GM23338 (cell line): Measurements from ENCODE around the gene PLEKHA8. TPM values are rescaled to one million over a fixed set of nuclear protein-coding genes. Genes with fewer than 3 reads are reported as not detected.

Source experiments
- ATAC-seq: fragments of 200-7000 bp; cut with Tn5 transposase; 3 replicates; pipeline ENCODE4 v1.9.1; 2020
- DNase-seq: peaks from one replicate; pipeline ENCODE4 v3.0.0-alpha.2; 2015; ENCODE audit warnings: low spot score
- H2AFZ ChIP-seq: fragments of 200-600 bp; sonication (generic); 2 replicates; pipeline ENCODE4 v1.8.0; 2016; ENCODE audit warnings: antibody characterized with exemption, mild to moderate bottlenecking, moderate library complexity
- H3F3A ChIP-seq: fragments of 200-600 bp; sonication (generic); replicated peaks from 2 replicates; pipeline ENCODE4 v1.8.0; 2017; ENCODE audit warnings: antibody characterized with exemption, mixed run types, low read depth
- H3K27ac ChIP-seq: fragments of 200-600 bp; sonication (generic); 2 replicates; pipeline ENCODE4 v1.6.1; 2016; ENCODE audit warnings: low read depth
- H3K27me3 ChIP-seq: fragments of 200-600 bp; sonication (generic); 2 replicates; pipeline ENCODE4 v1.8.0; 2016; ENCODE audit warnings: mild to moderate bottlenecking, mixed run types, moderate library complexity; ENCODE audit not compliant: insufficient read depth
- H3K36me3 ChIP-seq: fragments of 200-600 bp; sonication (generic); 2 replicates; pipeline ENCODE4 v1.8.0; 2016; ENCODE audit warnings: mild to moderate bottlenecking; ENCODE audit not compliant: insufficient read depth
- H3K4me1 ChIP-seq: fragments of 200-600 bp; sonication (generic); 2 replicates; pipeline ENCODE4 v1.8.0; 2016; ENCODE audit warnings: mild to moderate bottlenecking, moderate library complexity; ENCODE audit not compliant: insufficient read depth
- H3K4me2 ChIP-seq: fragments of 200-600 bp; sonication (generic); 2 replicates; pipeline ENCODE4 v1.7.1; 2017; ENCODE audit warnings: mixed run types
- H3K4me3 ChIP-seq: fragments of 200-600 bp; sonication (generic); 2 replicates; pipeline ENCODE4 v1.6.1; 2016; ENCODE audit warnings: mixed run types
- H3K79me2 ChIP-seq: fragments of 200-600 bp; sonication (generic); replicated peaks from 2 replicates; pipeline ENCODE4 v1.8.0; 2017; ENCODE audit warnings: mild to moderate bottlenecking; ENCODE audit not compliant: insufficient read depth
- H3K9me2 ChIP-seq: fragments of 200-600 bp; sonication (generic); 2 replicates; pipeline ENCODE4 v1.8.0; 2017; ENCODE audit not compliant: insufficient read depth
- H4K20me1 ChIP-seq: fragments of 200-600 bp; sonication (generic); replicated peaks from 2 replicates; pipeline ENCODE4 v1.8.0; 2017; ENCODE audit warnings: mild to moderate bottlenecking; ENCODE audit not compliant: insufficient read depth
- H3K27ac Mint-ChIP-seq: 2 replicates; pipeline ENCODE4 v1.8.0; 2020; ENCODE audit warnings: inconsistent platforms, mild to moderate bottlenecking, moderate library complexity, mixed read lengths
- H3K27me3 Mint-ChIP-seq: 3 replicates; pipeline ENCODE4 v1.8.0; 2022; ENCODE audit warnings: low read depth, mild to moderate bottlenecking, moderate library complexity, mixed read lengths, inconsistent platforms; ENCODE audit not compliant: insufficient read depth, poor library complexity
- H3K36me3 Mint-ChIP-seq: 3 replicates; pipeline ENCODE4 v1.8.0; 2021; ENCODE audit warnings: low read depth, mild to moderate bottlenecking, inconsistent platforms, moderate library complexity, mixed read lengths
- H3K4me1 Mint-ChIP-seq: 3 replicates; pipeline ENCODE4 v1.8.0; 2020; ENCODE audit warnings: mild to moderate bottlenecking, inconsistent platforms, mixed read lengths
- H3K4me3 Mint-ChIP-seq: 3 replicates; pipeline ENCODE4 v1.8.0; 2021; ENCODE audit warnings: moderate library complexity, mild to moderate bottlenecking, inconsistent platforms, mixed read lengths
- H3K9me3 Mint-ChIP-seq: 3 replicates; pipeline ENCODE4 v1.8.0; 2020; ENCODE audit warnings: moderate library complexity, mild to moderate bottlenecking, inconsistent platforms, mixed read lengths
- CTCF ChIP-seq, 2 experiments: fragments of 200-600 bp in 1 of 2; sonication (generic) in 1 of 2; conservative IDR thresholded peaks; 2 replicates each; pipeline versions ENCODE4 v1.5.1 to v1.6.1; 2016 to 2017; ENCODE audit warnings: antibody characterized with exemption in 2 of 2, low read depth in 2 of 2, mild to moderate bottlenecking in 2 of 2, moderate library complexity in 1 of 2
- EZH2 ChIP-seq: fragments of 200-600 bp; sonication (generic); IDR thresholded peaks from one replicate; pipeline ENCODE4 v1.8.0; 2017; ENCODE audit warnings: antibody characterized with exemption, mild to moderate bottlenecking, low read depth; ENCODE audit not compliant: unreplicated experiment
- POLR2AphosphoS5 ChIP-seq: IDR thresholded peaks from 2 replicates; pipeline ENCODE4 v1.6.1; 2016; ENCODE audit warnings: antibody characterized with exemption, low read depth
- ZNF114 ChIP-seq: fragments of 250-450 bp; sonication (Bioruptor Pico); IDR thresholded peaks from 2 replicates; pipeline ENCODE4 v1.5.0; 2020; ENCODE audit warnings: mild to moderate bottlenecking, moderate library complexity
- ZNF462 ChIP-seq: fragments of 250-450 bp; sonication (Bioruptor Pico); IDR thresholded peaks from 2 replicates; pipeline ENCODE4 v1.5.0; 2020; ENCODE audit warnings: mild to moderate bottlenecking, moderate library complexity
- polyA plus RNA-seq: library from polyadenylated mRNA; unstranded; fragments of >200 nt; fragmentation: Nextera tagmentation; extraction: Ambion mirVana; gene quantifications from 2 replicates; pipeline ENCODE4 v1.2.1, GENCODE V29; 2016
- total RNA-seq: library from RNA; depleted of rRNA; stranded (reverse); fragments of >200 nt; shearing (Covaris generic); gene quantifications from 2 replicates; pipeline ENCODE4 v1.2.3, GENCODE V29; 2014

Gene PLEKHA8
- total and polyA plus RNA-seq, 2 experiments from 2014 or later = 11.6 to 44.9 TPM

- no peak overlapping the region for H3K4me2 ChIP-seq
- TF ChIP-seq ZNF462 (CRISPR knock-in tag) (no peak), POLR2AphosphoS5 (no peak), ZNF114 (CRISPR knock-in tag) (no peak), EZH2 (no peak), CTCF (conservative IDR thresholded peaks at IDR 0.05; ENCODE audit: low read depth in 2 of 2) (no peak)
- H3K27me3 ChIP-seq = no peaks in the 10 kb centered on the region
- H3K9me3 Mint-ChIP-seq = no peaks in the 10 kb centered on the region
- no peak for DNase-seq
- peaks cover 8% of the 10 kb centered on the region; the same call in 1 of the 2 replicates for H4K20me1 ChIP-seq
- H3K4me3 ChIP-seq = no peak overlapping the region
- H3K4me1 Mint-ChIP-seq = peaks cover 21% of the 10 kb centered on the region
- H3K4me3 Mint-ChIP-seq = no peak overlapping the region
- H3K36me3 ChIP-seq = peaks cover 8% of the 10 kb centered on the region; the same call in 1 of the 2 replicates
- peaks cover 40% of the 10 kb centered on the region for H3K79me2 ChIP-seq
- no peak for ATAC-seq
- H3K27ac ChIP-seq = no peak overlapping the region
- H3K36me3 Mint-ChIP-seq = peaks cover 5% of the 10 kb centered on the region; the same call in 1 of the 3 replicates
- peaks cover 4% of the 10 kb centered on the region for H3K27me3 Mint-ChIP-seq
- H2AFZ ChIP-seq = no peak overlapping the region
- H3K27ac Mint-ChIP-seq = no peak overlapping the region
- H3K9me2 ChIP-seq = no peaks in the 10 kb centered on the region
- no peaks in the 10 kb centered on the region for H3F3A ChIP-seq
- peaks cover 12% of the 10 kb centered on the region for H3K4me1 ChIP-seq
These were observed 4.7 kb upstream of the PLEKHA8 start for GRCh38 chr7:30023524-30023923.
